K562 (cell line): ENCODE data around the gene ZDHHC8. TPM values are rescaled to one million over a fixed set of nuclear protein-coding genes. Genes with fewer than 3 reads are reported as not detected.

Experiments used
- ARHGAP35 ChIP-seq: fragments of 450-650 bp; IDR thresholded peaks from 2 replicates; pipeline ENCODE4 v1.6.1; 2018; ENCODE audit not compliant: partially characterized antibody
- CBX5 ChIP-seq: IDR thresholded peaks from 2 replicates; pipeline ENCODE4 v1.6.1; 2014; ENCODE audit warnings: low read depth, borderline replicate concordance
- CSDE1 ChIP-seq, 2 experiments: fragments of 450-650 bp; IDR thresholded peaks; 2 replicates each; pipeline ENCODE4 v1.6.1; 2016; ENCODE audit warnings: mild to moderate bottlenecking in 1 of 2
- CTCF ChIP-seq, 3 experiments: IDR thresholded peaks in 2 of 3; conservative IDR thresholded peaks in 1 of 3; 2 replicates each; pipeline ENCODE4 v1.5.1; 2011 to 2012; ENCODE audit warnings: low read length in 3 of 3, mild to moderate bottlenecking in 3 of 3, control low read depth in 2 of 3, improper control_type of control experiment in 1 of 3, inconsistent platforms in 1 of 3, low read depth in 1 of 3, mixed read lengths in 1 of 3, moderate library complexity in 1 of 3; ENCODE audit not compliant: insufficient read depth in 2 of 3
- DDX20 ChIP-seq: fragments of 450-650 bp; IDR thresholded peaks from 2 replicates; pipeline ENCODE4 v1.6.1; 2016; ENCODE audit warnings: missing genetic modification characterization, low read depth, mild to moderate bottlenecking, missing compliant biosample characterization, moderate library complexity
- E2F4 ChIP-seq: sonication (generic); formaldehyde crosslinking; IDR thresholded peaks from 2 replicates; pipeline ENCODE4 v1.8.0; 2022; ENCODE audit warnings: mild to moderate bottlenecking, low read depth, missing genetic modification reagents
- FOXP1 ChIP-seq: sonication (generic); formaldehyde crosslinking; IDR thresholded peaks from 2 replicates; pipeline ENCODE4 v1.8.0; 2022; ENCODE audit warnings: mild to moderate bottlenecking, missing genetic modification reagents
- HDAC2 ChIP-seq: fragments of 450-650 bp; IDR thresholded peaks from 2 replicates; pipeline ENCODE4 v1.6.1; 2016; ENCODE audit warnings: mild to moderate bottlenecking
- HNRNPL ChIP-seq: fragments of 200-400 bp; formaldehyde crosslinking; IDR thresholded peaks from 2 replicates; pipeline ENCODE4 v1.6.1; 2017; ENCODE audit warnings: low read depth, mild to moderate bottlenecking, low read length
- IRF2 ChIP-seq: sonication (generic); formaldehyde crosslinking; IDR thresholded peaks from 2 replicates; pipeline ENCODE4 v1.8.1; 2022; ENCODE audit warnings: mild to moderate bottlenecking, missing genetic modification reagents
- KAT7 ChIP-seq: sonication (generic); formaldehyde crosslinking; IDR thresholded peaks from 2 replicates; pipeline ENCODE4 v1.8.0; 2022; ENCODE audit warnings: missing genetic modification reagents, mild to moderate bottlenecking, borderline replicate concordance
- MAZ ChIP-seq, 2 experiments: fragments of 450-650 bp in 1 of 2; sonication (generic) in 1 of 2; formaldehyde crosslinking; IDR thresholded peaks in 1 of 2; conservative IDR thresholded peaks in 1 of 2; 2 replicates each; pipeline versions ENCODE4 v1.4.0 to v1.5.0; 2020; ENCODE audit warnings: mild to moderate bottlenecking in 1 of 2, missing genetic modification reagents in 1 of 2
- MIER1 ChIP-seq: fragments of 450-650 bp; IDR thresholded peaks from 2 replicates; pipeline ENCODE4 v1.6.1; 2016; ENCODE audit warnings: antibody characterized with exemption, mild to moderate bottlenecking, low read depth
- MYC ChIP-seq, 2 experiments: fragments of 250-450 bp in 1 of 2; sonication (Bioruptor Pico) in 1 of 2; IDR thresholded peaks; 2 replicates each; pipeline versions ENCODE4 v1.5.1 to v1.6.1; 2012 to 2021; ENCODE audit warnings: low read depth in 2 of 2, borderline replicate concordance in 1 of 2, improper control_type of control experiment in 1 of 2, low read length in 1 of 2, mild to moderate bottlenecking in 1 of 2, moderate library complexity in 1 of 2
- NCOA2 ChIP-seq, 2 experiments: fragments of 450-650 bp; IDR thresholded peaks; 2 replicates each; pipeline ENCODE4 v1.6.1; 2018; ENCODE audit warnings: mild to moderate bottlenecking in 2 of 2, moderate library complexity in 1 of 2; ENCODE audit not compliant: partially characterized antibody in 2 of 2
- NCOA4 ChIP-seq: fragments of 450-650 bp; IDR thresholded peaks from 2 replicates; pipeline ENCODE4 v1.6.1; 2018; ENCODE audit warnings: mild to moderate bottlenecking; ENCODE audit not compliant: partially characterized antibody
- NR4A1 ChIP-seq, 2 experiments: fragments of 250-450 bp in 1 of 2; fragments of 450-650 bp in 1 of 2; sonication (Bioruptor Pico) in 1 of 2; IDR thresholded peaks; 2 replicates each; pipeline versions ENCODE4 v1.4.0 to v1.6.1; 2016 to 2020; ENCODE audit warnings: mild to moderate bottlenecking in 2 of 2, missing compliant biosample characterization in 1 of 2, missing genetic modification characterization in 1 of 2, moderate library complexity in 1 of 2
- PCBP1 ChIP-seq: fragments of 200-400 bp; formaldehyde crosslinking; IDR thresholded peaks from 2 replicates; pipeline ENCODE4 v1.6.1; 2018; ENCODE audit warnings: mild to moderate bottlenecking, low read depth, low read length; ENCODE audit not compliant: poor library complexity, severe bottlenecking
- POLR2G ChIP-seq: fragments of 200-400 bp; formaldehyde crosslinking; IDR thresholded peaks from 2 replicates; pipeline ENCODE4 v1.6.1; 2017; ENCODE audit warnings: low read depth, mild to moderate bottlenecking, antibody characterized with exemption, low read length, moderate library complexity
- ZBTB9 ChIP-seq: fragments of 450-650 bp; formaldehyde crosslinking; IDR thresholded peaks from 2 replicates; pipeline ENCODE4 v1.4.0; 2020; ENCODE audit warnings: mild to moderate bottlenecking, moderate library complexity
- ZNF239 ChIP-seq: fragments of 250-450 bp; sonication (Bioruptor Pico); IDR thresholded peaks from 2 replicates; pipeline ENCODE4 v1.4.0; 2020; ENCODE audit warnings: mild to moderate bottlenecking
- ZNF740 ChIP-seq, 3 experiments: fragments of 200-800 bp in 1 of 3; sonication (Bioruptor generic) in 1 of 3; sonication (generic) in 1 of 3; formaldehyde crosslinking in 1 of 3; IDR thresholded peaks; 2 replicates each; pipeline versions ENCODE4 v1.6.1 to v1.8.0; 2016 to 2022; ENCODE audit warnings: mild to moderate bottlenecking in 2 of 3, missing compliant biosample characterization in 2 of 3, missing genetic modification characterization in 2 of 3, missing genetic modification reagents in 1 of 3
- polyA plus RNA-seq, 8 experiments: library from polyadenylated mRNA; depleted of rRNA in 4 of 8; stranded (reverse) in 5 of 8; unstranded in 3 of 8; fragments of >200 nt; fragmentation: Nextera tagmentation in 2 of 8; fragmentation: Illumina TruSeq in 1 of 8; extraction: Ambion mirVana in 2 of 8; extraction: Trizol in 1 of 8; gene quantifications; 2 replicates each; pipeline versions ENCODE4 v1.2.1 to v1.2.3, GENCODE V29; 2011 to 2014; ENCODE audit warnings: inconsistent platforms in 1 of 8, missing spikeins in 1 of 8
- total RNA-seq, 7 experiments: library from RNA; depleted of rRNA in 6 of 7; stranded (reverse); fragments of >200 nt in 6 of 7; fragmentation: Illumina TruSeq in 2 of 7; extraction: Trizol in 2 of 7; gene quantifications; 2 replicates each; pipeline versions ENCODE4 v1.2.1 to v1.2.3, GENCODE V29; 2011 to 2021; ENCODE audit warnings: low replicate concordance in 1 of 7

ZDHHC8 gene
- total and polyA plus RNA-seq, 9 of the 15 experiments (the other 6 are each of a cell fraction or from before 2014, with no cell fraction given) = 0.04 to 109 (median 16.4) TPM

GRCh38 chr22:20146777-20147176 is 15.2 kb downstream of the ZDHHC8 start (continued):
- TF ChIP-seq IRF2 (CRISPR knock-in tag) (peak; percentile 73; the same call in 1 of the 2 replicates), POLR2G (peak; percentile 59), HNRNPL (peak; percentile 95), CTCF (IDR thresholded peaks at IDR 0.05 in 2 of 3, conservative IDR thresholded peaks at IDR 0.05 in 1 of 3; ENCODE audit: insufficient read depth in 2 of 3, low read depth in 1 of 3, low read length in 3 of 3) (0 out of 6 replicates have a peak, but pooled peaks of 1 of the 3 experiments have one; percentile 4), MAZ (CRISPR knock-in tag; conservative IDR thresholded peaks at IDR 0.05 in 1 of 2, IDR thresholded peaks at IDR 0.05 in 1 of 2) (peak in 1 of 2 experiments; percentile 41; a peak in 1 of 4 replicates), NR4A1 (CRISPR knock-in tag; IDR thresholded peaks at IDR 0.05) (peak; percentile 74; the same call in 1 of the 2 replicates), NR4A1 (tag; IDR thresholded peaks at IDR 0.05) (no peak), KAT7 (CRISPR knock-in tag) (0 out of 2 replicates have a peak, but pooled peaks have one; percentile 24), ARHGAP35 (no peak), NCOA4 (no peak), NCOA2 (IDR thresholded peaks at IDR 0.05; ENCODE audit: partially characterized antibody in 2 of 2) (no peak), PCBP1 (peak; percentile 75), CSDE1 (IDR thresholded peaks at IDR 0.05) (no peak), MIER1 (no peak), FOXP1 (CRISPR knock-in tag) (0 out of 2 replicates have a peak, but pooled peaks have one; percentile 41), ZNF740 (CRISPR knock-in tag; IDR thresholded peaks at IDR 0.05) (peak; percentile 68), ZNF740 (tag; IDR thresholded peaks at IDR 0.05) (no peak), E2F4 (CRISPR knock-in tag) (peak; percentile 25; the same call in 1 of the 2 replicates), HDAC2 (no peak), ZNF239 (CRISPR knock-in tag) (no peak), DDX20 (no peak), ZBTB9 (CRISPR knock-in tag) (0 out of 2 replicates have a peak, but pooled peaks have one; percentile 30), CBX5 (no peak), MYC (IDR thresholded peaks at IDR 0.05; ENCODE audit: low read depth, low read length) (no peak), MYC (CRISPR knock-in tag; IDR thresholded peaks at IDR 0.05; ENCODE audit: borderline replicate concordance, low read depth) (no peak)
